ENCODE data around the gene HBEGF. TPM values are rescaled to one million over a fixed set of nuclear protein-coding genes. Genes with fewer than 3 reads are reported as not detected.

HBEGF gene
- total and polyA plus RNA-seq, 2 experiments from 2014 or later, result 2.2 to 2.9 TPM

DNA sequence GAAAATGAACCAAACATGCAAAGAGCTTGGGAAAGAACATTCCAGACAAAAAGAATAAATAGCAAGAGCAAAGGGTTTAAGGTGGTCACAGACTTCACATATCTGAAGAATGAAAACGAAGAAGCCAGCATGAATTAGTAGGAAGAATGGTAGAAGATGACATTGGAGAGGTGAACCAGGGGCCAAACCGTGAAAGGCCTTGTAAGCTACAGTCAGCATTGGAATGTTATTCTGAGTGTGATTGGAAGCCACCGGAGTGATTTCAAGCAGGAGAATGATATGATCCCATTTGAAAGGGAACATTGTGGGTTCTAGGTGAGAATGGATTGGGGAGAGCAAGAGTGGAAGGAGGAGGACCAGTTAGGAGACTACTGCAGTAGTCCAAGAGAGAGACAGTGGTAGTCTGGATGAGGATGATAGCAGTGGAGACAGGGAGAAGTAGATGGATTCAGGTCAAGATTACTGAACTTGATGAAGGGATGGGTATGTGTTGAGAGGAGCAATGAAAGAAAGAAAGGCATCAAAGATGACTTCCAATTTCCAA lies 36.6 kb downstream of the HBEGF start (continued):
- TF ChIP-seq, protein P1, sequence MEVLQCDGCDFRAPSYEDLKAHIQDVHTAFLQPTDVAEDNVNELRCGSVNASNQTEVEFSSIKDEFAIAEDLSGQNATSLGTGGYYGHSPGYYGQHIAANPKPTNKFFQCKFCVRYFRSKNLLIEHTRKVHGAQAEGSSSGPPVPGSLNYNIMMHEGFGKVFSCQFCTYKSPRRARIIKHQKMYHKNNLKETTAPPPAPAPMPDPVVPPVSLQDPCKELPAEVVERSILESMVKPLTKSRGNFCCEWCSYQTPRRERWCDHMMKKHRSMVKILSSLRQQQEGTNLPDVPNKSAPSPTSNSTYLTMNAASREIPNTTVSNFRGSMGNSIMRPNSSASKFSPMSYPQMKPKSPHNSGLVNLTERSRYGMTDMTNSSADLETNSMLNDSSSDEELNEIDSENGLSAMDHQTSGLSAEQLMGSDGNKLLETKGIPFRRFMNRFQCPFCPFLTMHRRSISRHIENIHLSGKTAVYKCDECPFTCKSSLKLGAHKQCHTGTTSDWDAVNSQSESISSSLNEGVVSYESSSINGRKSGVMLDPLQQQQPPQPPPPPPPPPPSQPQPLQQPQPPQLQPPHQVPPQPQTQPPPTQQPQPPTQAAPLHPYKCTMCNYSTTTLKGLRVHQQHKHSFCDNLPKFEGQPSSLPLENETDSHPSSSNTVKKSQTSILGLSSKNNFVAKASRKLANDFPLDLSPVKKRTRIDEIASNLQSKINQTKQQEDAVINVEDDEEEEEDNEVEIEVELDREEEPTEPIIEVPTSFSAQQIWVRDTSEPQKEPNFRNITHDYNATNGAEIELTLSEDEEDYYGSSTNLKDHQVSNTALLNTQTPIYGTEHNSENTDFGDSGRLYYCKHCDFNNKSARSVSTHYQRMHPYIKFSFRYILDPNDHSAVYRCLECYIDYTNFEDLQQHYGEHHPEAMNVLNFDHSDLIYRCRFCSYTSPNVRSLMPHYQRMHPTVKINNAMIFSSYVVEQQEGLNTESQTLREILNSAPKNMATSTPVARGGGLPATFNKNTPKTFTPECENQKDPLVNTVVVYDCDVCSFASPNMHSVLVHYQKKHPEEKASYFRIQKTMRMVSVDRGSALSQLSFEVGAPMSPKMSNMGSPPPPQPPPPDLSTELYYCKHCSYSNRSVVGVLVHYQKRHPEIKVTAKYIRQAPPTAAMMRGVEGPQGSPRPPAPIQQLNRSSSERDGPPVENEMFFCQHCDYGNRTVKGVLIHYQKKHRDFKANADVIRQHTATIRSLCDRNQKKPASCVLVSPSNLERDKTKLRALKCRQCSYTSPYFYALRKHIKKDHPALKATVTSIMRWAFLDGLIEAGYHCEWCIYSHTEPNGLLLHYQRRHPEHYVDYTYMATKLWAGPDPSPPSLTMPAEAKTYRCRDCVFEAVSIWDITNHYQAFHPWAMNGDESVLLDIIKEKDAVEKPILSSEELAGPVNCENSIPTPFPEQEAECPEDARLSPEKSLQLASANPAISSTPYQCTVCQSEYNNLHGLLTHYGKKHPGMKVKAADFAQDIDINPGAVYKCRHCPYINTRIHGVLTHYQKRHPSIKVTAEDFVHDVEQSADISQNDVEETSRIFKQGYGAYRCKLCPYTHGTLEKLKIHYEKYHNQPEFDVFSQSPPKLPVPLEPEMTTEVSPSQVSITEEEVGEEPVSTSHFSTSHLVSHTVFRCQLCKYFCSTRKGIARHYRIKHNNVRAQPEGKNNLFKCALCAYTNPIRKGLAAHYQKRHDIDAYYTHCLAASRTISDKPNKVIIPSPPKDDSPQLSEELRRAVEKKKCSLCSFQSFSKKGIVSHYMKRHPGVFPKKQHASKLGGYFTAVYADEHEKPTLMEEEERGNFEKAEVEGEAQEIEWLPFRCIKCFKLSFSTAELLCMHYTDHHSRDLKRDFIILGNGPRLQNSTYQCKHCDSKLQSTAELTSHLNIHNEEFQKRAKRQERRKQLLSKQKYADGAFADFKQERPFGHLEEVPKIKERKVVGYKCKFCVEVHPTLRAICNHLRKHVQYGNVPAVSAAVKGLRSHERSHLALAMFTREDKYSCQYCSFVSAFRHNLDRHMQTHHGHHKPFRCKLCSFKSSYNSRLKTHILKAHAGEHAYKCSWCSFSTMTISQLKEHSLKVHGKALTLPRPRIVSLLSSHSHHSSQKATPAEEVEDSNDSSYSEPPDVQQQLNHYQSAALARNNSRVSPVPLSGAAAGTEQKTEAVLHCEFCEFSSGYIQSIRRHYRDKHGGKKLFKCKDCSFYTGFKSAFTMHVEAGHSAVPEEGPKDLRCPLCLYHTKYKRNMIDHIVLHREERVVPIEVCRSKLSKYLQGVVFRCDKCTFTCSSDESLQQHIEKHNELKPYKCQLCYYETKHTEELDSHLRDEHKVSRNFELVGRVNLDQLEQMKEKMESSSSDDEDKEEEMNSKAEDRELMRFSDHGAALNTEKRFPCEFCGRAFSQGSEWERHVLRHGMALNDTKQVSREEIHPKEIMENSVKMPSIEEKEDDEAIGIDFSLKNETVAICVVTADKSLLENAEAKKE (CRISPR knock-in tag; IDR thresholded peaks at IDR 0.05), result no peak
- no peak for TF ChIP-seq EZH2phosphoT487 (IDR thresholded peaks at IDR 0.05; ENCODE audit: unreplicated experiment)
- TF ChIP-seq, protein P2, sequence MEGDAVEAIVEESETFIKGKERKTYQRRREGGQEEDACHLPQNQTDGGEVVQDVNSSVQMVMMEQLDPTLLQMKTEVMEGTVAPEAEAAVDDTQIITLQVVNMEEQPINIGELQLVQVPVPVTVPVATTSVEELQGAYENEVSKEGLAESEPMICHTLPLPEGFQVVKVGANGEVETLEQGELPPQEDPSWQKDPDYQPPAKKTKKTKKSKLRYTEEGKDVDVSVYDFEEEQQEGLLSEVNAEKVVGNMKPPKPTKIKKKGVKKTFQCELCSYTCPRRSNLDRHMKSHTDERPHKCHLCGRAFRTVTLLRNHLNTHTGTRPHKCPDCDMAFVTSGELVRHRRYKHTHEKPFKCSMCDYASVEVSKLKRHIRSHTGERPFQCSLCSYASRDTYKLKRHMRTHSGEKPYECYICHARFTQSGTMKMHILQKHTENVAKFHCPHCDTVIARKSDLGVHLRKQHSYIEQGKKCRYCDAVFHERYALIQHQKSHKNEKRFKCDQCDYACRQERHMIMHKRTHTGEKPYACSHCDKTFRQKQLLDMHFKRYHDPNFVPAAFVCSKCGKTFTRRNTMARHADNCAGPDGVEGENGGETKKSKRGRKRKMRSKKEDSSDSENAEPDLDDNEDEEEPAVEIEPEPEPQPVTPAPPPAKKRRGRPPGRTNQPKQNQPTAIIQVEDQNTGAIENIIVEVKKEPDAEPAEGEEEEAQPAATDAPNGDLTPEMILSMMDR (conservative IDR thresholded peaks at IDR 0.05; ENCODE audit: low read depth in 2 of 2), result no peak

DNA sequence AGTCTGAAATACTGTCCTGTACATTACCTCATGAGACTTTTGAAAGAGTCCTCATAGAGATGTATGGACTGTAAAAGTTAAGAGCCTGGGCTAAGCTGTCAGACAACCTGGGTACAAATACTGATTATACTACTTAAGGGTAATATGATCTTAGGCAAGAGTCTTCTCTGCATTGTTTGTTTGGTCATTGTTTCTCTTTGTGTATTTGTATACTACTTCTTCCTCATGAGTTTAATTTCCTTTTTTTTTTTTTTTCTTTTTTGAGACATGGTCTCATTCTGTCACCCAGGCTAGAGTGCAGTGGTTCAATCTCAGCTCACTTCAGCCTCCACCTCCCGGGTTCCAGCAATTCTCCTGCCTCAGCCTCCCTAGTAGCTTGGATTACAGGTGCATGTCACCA lies 40.9 kb downstream of the HBEGF start:
- Mint-ChIP-seq H3K9me3 (no peaks in the 10 kb centered on the region), H3K27ac (no peak overlapping the region), H3K27me3 (ENCODE audit: insufficient read depth, low read depth, poor library complexity) (peaks cover 6% of the 10 kb centered on the region), H3K4me1 (peaks cover 4% of the 10 kb centered on the region; the same call in 2 of the 3 replicates), H3K4me3 (no peak overlapping the region), H3K36me3 (ENCODE audit: low read depth) (0 out of 3 replicates have a peak, but pooled peaks cover under 1% of the 10 kb centered on the region)
- Histone ChIP-seq H3K4me2 (no peak overlapping the region), H3F3A (replicated peaks; ENCODE audit: low read depth) (no peaks in the 10 kb centered on the region), H3K9me2 (ENCODE audit: insufficient read depth) (no peaks in the 10 kb centered on the region), H3K36me3 (ENCODE audit: insufficient read depth) (0 out of 2 replicates have a peak, but pooled peaks cover 2% of the 10 kb centered on the region), H3K79me2 (replicated peaks; ENCODE audit: insufficient read depth) (peaks cover 22% of the 10 kb centered on the region), H4K20me1 (replicated peaks; ENCODE audit: insufficient read depth) (no peaks in the 10 kb centered on the region), H3K27me3 (ENCODE audit: insufficient read depth) (no peaks in the 10 kb centered on the region), H3K27ac (ENCODE audit: low read depth) (no peak overlapping the region), H2AFZ (no peak overlapping the region), H3K4me1 (ENCODE audit: insufficient read depth) (0 out of 2 replicates have a peak, but pooled peaks cover 7% of the 10 kb centered on the region), H3K4me3 (no peak overlapping the region)
- ATAC-seq, result no peak
- DNase-seq (ENCODE audit: low spot score), result no peak
- no peak for TF ChIP-seq CREB1 (CRISPR knock-in tag; IDR thresholded peaks at IDR 0.05; ENCODE audit: low read depth)
- no peak for TF ChIP-seq ZNF331 (CRISPR knock-in tag; IDR thresholded peaks at IDR 0.05; ENCODE audit: low read depth)
- TF ChIP-seq POLR2AphosphoS5 (IDR thresholded peaks at IDR 0.05; ENCODE audit: low read depth), result no peak
- no peak for TF ChIP-seq STAT1 (IDR thresholded peaks at IDR 0.05; ENCODE audit: unreplicated experiment)
- TF ChIP-seq, protein P2 (conservative IDR thresholded peaks at IDR 0.05; ENCODE audit: low read depth in 2 of 2), result no peak
- no peak for TF ChIP-seq EZH2 (IDR thresholded peaks at IDR 0.05; ENCODE audit: low read depth, unreplicated experiment)
- TF ChIP-seq EZH2phosphoT487 (IDR thresholded peaks at IDR 0.05; ENCODE audit: unreplicated experiment), result no peak
- no peak for TF ChIP-seq ZNF114 (CRISPR knock-in tag; IDR thresholded peaks at IDR 0.05)
- no peak for TF ChIP-seq JUNB (IDR thresholded peaks at IDR 0.05; ENCODE audit: unreplicated experiment)

All from GM23338 (cell line).